ENCODE measurements around the gene HSD17B3. TPM values are rescaled to one million over a fixed set of nuclear protein-coding genes. Genes with fewer than 3 reads are reported as not detected.
A peak's percentile ranks its signal among the peaks of the same experiment; 100 is the strongest.
"Not testable (repeated sequence)": the region's sequence is repeated elsewhere in the genome, so short reads cannot be mapped to it uniquely, and the experiment has no call there.

Gene HSD17B3
- total and polyA plus RNA-seq, 7 experiments from 2014 or later: 0.34 to 2.6 (median 1.8) TPM; not detected in 4

DNA sequence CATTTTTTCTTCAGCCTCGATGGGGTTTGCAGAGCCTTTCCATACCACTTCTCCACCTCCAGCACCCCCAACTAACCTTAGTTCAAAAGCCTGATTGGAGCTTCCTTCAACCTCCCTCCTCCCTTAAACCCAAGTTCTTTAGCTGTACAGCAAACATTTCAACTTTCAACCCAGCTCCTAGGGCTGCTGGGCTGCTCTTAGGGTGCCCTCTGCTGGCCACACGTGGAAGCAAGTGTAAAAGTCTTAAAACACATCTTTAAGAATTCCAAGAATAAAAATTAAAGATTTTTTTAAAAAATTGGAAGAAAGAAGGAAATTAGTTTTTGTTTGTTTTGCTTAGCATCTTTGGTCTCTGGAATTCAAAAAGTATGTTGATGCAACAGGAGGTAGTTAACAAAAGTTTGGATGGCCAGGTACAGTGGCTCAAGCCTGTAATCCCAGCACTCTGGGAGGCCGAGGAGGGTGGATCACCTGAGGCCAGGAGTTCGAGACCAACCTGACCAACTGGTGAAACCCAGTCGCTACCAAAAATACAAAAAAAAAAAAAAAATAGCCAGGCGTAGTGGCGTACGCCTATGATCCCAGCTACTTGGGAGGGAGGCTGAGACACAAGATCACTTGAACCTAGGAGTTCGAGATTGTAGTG lies 15.5 kb upstream of the HSD17B3 start:
- Histone ChIP-seq H3K27ac (ENCODE audit: low read depth, low read length) (no peak overlapping the region), H3K4me1 (ENCODE audit: control insufficient read depth in 2 of 2, insufficient read depth in 2 of 2, low read length in 2 of 2) (no peaks in the 10 kb centered on the region), H3K9me3 (ENCODE audit: control insufficient read depth in 2 of 3, low read length in 3 of 3) (peaks cover 0 to 15% (median 0%) of the 10 kb centered on the region in 3 experiments), H3K36me3 (ENCODE audit: control insufficient read depth in 2 of 3, insufficient read depth in 3 of 3, low read length in 3 of 3) (no peaks in the 10 kb centered on the region), H3K27me3 (ENCODE audit: control insufficient read depth in 2 of 2, insufficient read depth in 2 of 2, low read length in 2 of 2) (no peaks in the 10 kb centered on the region), H3K4me3 (ENCODE audit: low read length) (no peak overlapping the region)
- DNase-seq (peak in 8 of 9 donors; percentile 5 to 47 (median 39)), ATAC-seq (peak; percentile 72)
- H3K4me1 Mint-ChIP-seq: peaks cover 0 to 3% (median 0%) of the 10 kb centered on the region in 7 donors
- ChIA-PET POLR2A (no interaction called here), CTCF (interaction anchor here (0.6 to 1.9 kb wide), 10 partner anchors 9 to 340 kb away, joined by 3 to 5 read pairs (median 3); partner anchors contain the start of gene HSD17B3)
- intact Hi-C loops (cut with micrococcal nuclease): loop anchor here (1.0 to 10.0 kb wide), 6 partner anchors 77 to 1636 kb away; no protein-coding TSS in a partner anchor
- peaks cover 0 to 12% (median 5%) of the 10 kb centered on the region in 5 donors for H3K36me3 Mint-ChIP-seq
- peak overlapping the region in 2 of 9 donors; percentile 43 to 86 for H3K27ac Mint-ChIP-seq
- H3K9me3 Mint-ChIP-seq: peaks cover 0 to 19% (median 10%) of the 10 kb centered on the region in 11 donors
- peaks cover 0 to 10% (median 6%) of the 10 kb centered on the region in 5 donors for H3K27me3 Mint-ChIP-seq
- peak overlapping the region in 1 of 10 donors; percentile 38 for H3K4me3 Mint-ChIP-seq

DNA sequence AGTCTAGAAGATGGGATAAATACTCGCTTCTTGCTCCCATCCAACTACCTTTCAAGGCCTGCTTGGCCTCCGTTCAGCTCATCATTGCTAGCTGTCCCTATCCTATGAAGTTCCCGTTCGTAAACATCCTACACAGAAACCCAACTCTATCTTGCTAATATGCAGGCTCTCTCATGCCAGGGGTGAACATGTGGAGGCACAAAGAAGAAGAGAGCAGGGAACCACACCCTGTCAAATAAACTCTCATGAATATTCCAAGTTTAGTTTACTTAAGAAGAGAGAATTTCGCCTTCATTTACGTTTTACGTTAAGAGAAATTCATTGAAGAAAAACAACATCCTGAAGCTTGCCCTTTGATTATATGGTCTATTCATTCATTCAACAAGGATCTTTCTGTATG lies 7.9 kb upstream of the HSD17B3 start:
- POLR2A ChIA-PET: no interaction called here
- no peaks in the 10 kb centered on the region for H3K36me3 ChIP-seq (ENCODE audit: control insufficient read depth in 2 of 3, insufficient read depth in 3 of 3, low read length in 3 of 3)
- ATAC-seq (no peak), DNase-seq (no peak)
- peaks cover 0 to 15% (median 0%) of the 10 kb centered on the region in 3 experiments for H3K9me3 ChIP-seq (ENCODE audit: control insufficient read depth in 2 of 3, low read length in 3 of 3)
- no peaks in the 10 kb centered on the region for H3K27me3 ChIP-seq (ENCODE audit: control insufficient read depth in 2 of 2, insufficient read depth in 2 of 2, low read length in 2 of 2)
- H3K4me1 Mint-ChIP-seq: no peaks in the 10 kb centered on the region
- intact Hi-C loops (cut with micrococcal nuclease): loop anchor here in 1 of 2 donors (10.0 kb wide), 1 partner anchor 1045 kb away; no protein-coding TSS in a partner anchor
- peaks cover 2 to 38% (median 19%) of the 10 kb centered on the region in 11 donors for H3K9me3 Mint-ChIP-seq
- H3K4me3 Mint-ChIP-seq: no peak overlapping the region
- H3K27ac Mint-ChIP-seq: no peak overlapping the region
- CTCF ChIA-PET: interaction anchor here (0.7 kb wide), 1 partner anchor 1676 kb away, joined by 4 read pairs; no protein-coding TSS in a partner anchor
- H3K36me3 Mint-ChIP-seq: peaks cover 0 to 11% (median 8%) of the 10 kb centered on the region in 5 donors
- peaks cover 0 to 23% (median 15%) of the 10 kb centered on the region in 5 donors for H3K27me3 Mint-ChIP-seq
- H3K4me3 ChIP-seq (ENCODE audit: low read length): no peak overlapping the region
- no peak overlapping the region for H3K27ac ChIP-seq (ENCODE audit: low read depth, low read length)
- no peaks in the 10 kb centered on the region for H3K4me1 ChIP-seq (ENCODE audit: control insufficient read depth in 2 of 2, insufficient read depth in 2 of 2, low read length in 2 of 2)

DNA sequence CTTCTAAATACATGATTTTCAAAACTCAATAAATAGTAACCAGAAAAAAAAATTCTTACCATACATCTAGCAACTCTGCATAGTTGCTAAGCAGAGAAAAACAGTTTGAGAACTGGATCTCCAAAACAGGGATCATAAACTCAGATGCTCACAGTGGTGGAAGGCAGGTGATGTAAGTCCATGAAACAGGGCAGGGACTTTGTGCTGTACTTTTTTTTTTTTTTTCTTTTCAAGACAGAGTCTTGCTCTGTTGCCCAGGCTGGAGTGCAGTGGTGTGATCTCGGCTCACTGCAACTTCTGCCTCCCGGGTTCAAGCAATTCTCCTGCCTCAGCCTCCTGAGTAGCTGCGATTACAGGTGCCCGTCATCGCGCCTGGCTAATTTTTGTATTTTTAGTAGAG lies 5.0 kb upstream of the HSD17B3 start:
- CTCF ChIA-PET; H3K4me1 Mint-ChIP-seq; POLR2A ChIA-PET; H3K4me1 ChIP-seq (ENCODE audit: control insufficient read depth in 2 of 2, insufficient read depth in 2 of 2, low read length in 2 of 2); H3K27ac Mint-ChIP-seq; DNase-seq; H3K4me3 ChIP-seq (ENCODE audit: low read length); H3K9me3 ChIP-seq (ENCODE audit: control insufficient read depth in 2 of 3, low read length in 3 of 3); H3K27me3 ChIP-seq (ENCODE audit: control insufficient read depth in 2 of 2, insufficient read depth in 2 of 2, low read length in 2 of 2); intact Hi-C loops (cut with micrococcal nuclease); H3K27ac ChIP-seq (ENCODE audit: low read depth, low read length); H3K4me3 Mint-ChIP-seq; ATAC-seq; H3K36me3 ChIP-seq (ENCODE audit: control insufficient read depth in 2 of 3, insufficient read depth in 3 of 3, low read length in 3 of 3): not testable (repeated sequence)
- Mint-ChIP-seq H3K9me3 (peaks cover 2 to 24% (median 8%) of the 10 kb centered on the region in 11 donors), H3K36me3 (peaks cover 0 to 15% (median 0%) of the 10 kb centered on the region in 5 donors), H3K27me3 (peaks cover 0 to 15% (median 7%) of the 10 kb centered on the region in 5 donors)

DNA sequence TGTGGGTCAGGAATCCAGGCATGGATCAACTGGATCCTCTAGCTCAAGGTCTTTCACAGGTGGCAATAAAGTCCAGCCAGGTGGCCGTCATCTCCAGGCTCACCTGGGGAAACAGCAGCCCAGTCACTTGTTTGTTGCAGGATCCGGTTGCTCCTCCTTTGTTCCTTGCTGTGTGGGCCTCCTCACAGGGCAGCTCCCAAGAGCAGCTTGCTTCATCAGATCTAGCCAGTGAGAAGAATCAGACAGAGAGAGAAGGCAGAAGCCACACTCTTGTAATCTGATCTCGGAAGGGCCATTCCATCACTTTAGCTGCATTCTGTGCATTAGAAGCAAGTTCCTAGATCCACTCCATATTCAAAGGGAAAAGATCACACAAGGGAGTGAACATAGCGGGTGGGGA lies 3.2 kb upstream of the HSD17B3 start:
- CTCF ChIA-PET: interaction anchor here (0.7 kb wide), 1 partner anchor 366 kb away, joined by 5 read pairs; no protein-coding TSS in a partner anchor
- H3K36me3 ChIP-seq (ENCODE audit: control insufficient read depth in 2 of 3, insufficient read depth in 3 of 3, low read length in 3 of 3): no peaks in the 10 kb centered on the region
- POLR2A ChIA-PET: interaction anchor here (0.6 kb wide), 1 partner anchor 1708 kb away, joined by 3 read pairs; no protein-coding TSS in a partner anchor
- Mint-ChIP-seq H3K4me3 (no peak overlapping the region), H3K27ac (no peak overlapping the region), H3K9me3 (peaks cover 0 to 11% (median 0%) of the 10 kb centered on the region in 11 donors), H3K36me3 (peaks cover 0 to 13% (median 0%) of the 10 kb centered on the region in 5 donors), H3K4me1 (no peaks in the 10 kb centered on the region), H3K27me3 (peaks cover 0 to 11% (median 0%) of the 10 kb centered on the region in 5 donors)
- H3K4me1 ChIP-seq (ENCODE audit: control insufficient read depth in 2 of 2, insufficient read depth in 2 of 2, low read length in 2 of 2): no peaks in the 10 kb centered on the region
- intact Hi-C loops (cut with micrococcal nuclease): no loop called here
- DNase-seq: no peak
- no peak for ATAC-seq
- H3K9me3 ChIP-seq (ENCODE audit: control insufficient read depth in 2 of 3, low read length in 3 of 3): no peaks in the 10 kb centered on the region
- H3K27me3 ChIP-seq (ENCODE audit: control insufficient read depth in 2 of 2, insufficient read depth in 2 of 2, low read length in 2 of 2): no peaks in the 10 kb centered on the region
- no peak overlapping the region for H3K27ac ChIP-seq (ENCODE audit: low read depth, low read length)
- no peak overlapping the region for H3K4me3 ChIP-seq (ENCODE audit: low read length)

DNA sequence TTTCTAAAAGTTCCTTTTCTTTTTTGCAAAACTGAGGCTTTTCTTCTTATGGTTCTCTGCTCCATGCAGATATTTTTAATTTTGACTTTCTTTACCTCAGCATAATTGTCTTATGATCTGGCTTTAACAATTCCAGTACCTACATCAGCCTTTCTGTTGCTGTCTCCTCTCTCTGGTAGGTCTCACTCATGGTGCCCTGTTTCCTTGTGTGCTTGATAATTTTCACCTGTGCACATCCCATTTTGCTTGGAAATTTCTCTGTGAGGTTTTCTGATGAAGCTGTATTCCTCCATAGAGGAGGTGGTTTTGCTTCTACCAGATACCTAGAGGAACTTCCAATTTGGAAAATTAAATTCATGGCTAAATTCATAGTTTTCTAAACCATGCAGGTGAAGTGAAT lies 2.3 kb upstream of the HSD17B3 start:
- CTCF ChIA-PET: no interaction called here
- H3K27ac Mint-ChIP-seq: no peak overlapping the region
- DNase-seq: no peak

DNA sequence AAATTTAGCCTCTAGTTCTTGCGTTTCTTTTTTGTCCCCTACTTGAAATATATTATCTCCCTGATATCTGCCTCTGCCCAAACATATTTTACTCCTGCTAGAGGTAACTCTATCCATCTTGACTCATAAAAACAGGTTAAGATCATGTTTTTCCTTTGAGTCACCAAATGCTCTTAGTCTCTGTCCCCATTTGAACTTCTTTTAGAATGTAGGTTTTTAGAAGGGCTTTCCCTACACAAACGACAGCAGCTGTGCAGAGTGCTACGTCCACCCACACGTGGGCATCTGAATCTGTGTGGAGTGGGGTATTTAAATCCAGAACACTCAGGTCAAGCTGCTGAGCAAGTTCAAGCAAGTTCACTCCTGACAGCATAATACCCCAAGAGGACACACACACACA lies 2.2 kb downstream of the HSD17B3 start:
- POLR2A ChIA-PET: no interaction called here
- no peaks in the 10 kb centered on the region for H3K36me3 ChIP-seq (ENCODE audit: control insufficient read depth in 2 of 3, insufficient read depth in 3 of 3, low read length in 3 of 3)
- no peak for ATAC-seq

More for the DNA sequence above, 2.3 kb upstream of the HSD17B3 start:
- Histone ChIP-seq H3K27ac (ENCODE audit: low read depth, low read length) (no peak overlapping the region), H3K27me3 (ENCODE audit: control insufficient read depth in 2 of 2, insufficient read depth in 2 of 2, low read length in 2 of 2) (no peaks in the 10 kb centered on the region), H3K9me3 (ENCODE audit: control insufficient read depth in 2 of 3, low read length in 3 of 3) (no peaks in the 10 kb centered on the region), H3K4me1 (ENCODE audit: control insufficient read depth in 2 of 2, insufficient read depth in 2 of 2, low read length in 2 of 2) (no peaks in the 10 kb centered on the region), H3K4me3 (ENCODE audit: low read length) (no peak overlapping the region), H3K36me3 (ENCODE audit: control insufficient read depth in 2 of 3, insufficient read depth in 3 of 3, low read length in 3 of 3) (no peaks in the 10 kb centered on the region)
- Mint-ChIP-seq H3K4me3 (no peak overlapping the region), H3K9me3 (peaks cover 0 to 11% (median 0%) of the 10 kb centered on the region in 11 donors), H3K27me3 (peaks cover 0 to 10% (median 0%) of the 10 kb centered on the region in 5 donors), H3K36me3 (peaks cover 0 to 13% (median 0%) of the 10 kb centered on the region in 5 donors), H3K4me1 (no peaks in the 10 kb centered on the region)
- intact Hi-C loops (cut with micrococcal nuclease): no loop called here
- POLR2A ChIA-PET: no interaction called here
- no peak for ATAC-seq

More for the DNA sequence above, 2.2 kb downstream of the HSD17B3 start:
- Mint-ChIP-seq H3K4me1 (no peaks in the 10 kb centered on the region), H3K27ac (no peak overlapping the region), H3K36me3 (peaks cover 0 to 18% (median 0%) of the 10 kb centered on the region in 5 donors), H3K9me3 (peaks cover 0 to 13% (median 4%) of the 10 kb centered on the region in 11 donors), H3K4me3 (no peak overlapping the region), H3K27me3 (peaks cover 0 to 4% (median 0%) of the 10 kb centered on the region in 5 donors)
- Histone ChIP-seq H3K4me3 (ENCODE audit: low read length) (no peak overlapping the region), H3K9me3 (ENCODE audit: control insufficient read depth in 2 of 3, low read length in 3 of 3) (no peaks in the 10 kb centered on the region), H3K4me1 (ENCODE audit: control insufficient read depth in 2 of 2, insufficient read depth in 2 of 2, low read length in 2 of 2) (no peaks in the 10 kb centered on the region), H3K27ac (ENCODE audit: low read depth, low read length) (no peak overlapping the region), H3K27me3 (ENCODE audit: control insufficient read depth in 2 of 2, insufficient read depth in 2 of 2, low read length in 2 of 2) (no peaks in the 10 kb centered on the region)
- intact Hi-C loops (cut with micrococcal nuclease): no loop called here
- CTCF ChIA-PET: no interaction called here
- no peak for DNase-seq

All from naive thymus-derived CD4-positive, alpha-beta T cell (primary cell).